CD14-positive monocyte (primary cell): ENCODE measurements around the gene TPK1. TPM values are rescaled to one million over a fixed set of nuclear protein-coding genes. Genes with fewer than 3 reads are reported as not detected.

ENCODE experiments used
- DNase-seq, 3 donors: peaks; one replicate each; pipeline ENCODE4 v3.0.0-alpha.2; 2011 to 2022
- H2AFZ ChIP-seq: 2 replicates; pipeline ENCODE4 v1.6.0; 2012; ENCODE audit warnings: mild to moderate bottlenecking, low read depth, low read length, inconsistent platforms; ENCODE audit not compliant: insufficient read depth, poor library complexity, severe bottlenecking
- H3K27ac ChIP-seq, 2 donors: 1 replicate in 1 of 2; 2 replicates in 1 of 2; pipeline ENCODE4 v1.5.1; 2012 to 2013; ENCODE audit warnings: low read length in 2 of 2, control low read depth in 1 of 2, inconsistent platforms in 1 of 2, low read depth in 1 of 2, mild to moderate bottlenecking in 1 of 2
- H3K27me3 ChIP-seq, 2 donors: one replicate each; pipeline versions ENCODE4 v1.6.0 to v1.6.1; 2011 to 2013; ENCODE audit warnings: low read length in 2 of 2; ENCODE audit not compliant: control insufficient read depth in 2 of 2, insufficient read depth in 2 of 2
- H3K36me3 ChIP-seq, 2 donors: replicated peaks in 1 of 2; 1 replicate in 1 of 2; 2 replicates in 1 of 2; pipeline versions ENCODE4 v1.5.1 to v1.6.1; 2012 to 2013; ENCODE audit warnings: low read length in 2 of 2, control low read depth in 1 of 2, inconsistent platforms in 1 of 2, mild to moderate bottlenecking in 1 of 2; ENCODE audit not compliant: insufficient read depth in 2 of 2, control insufficient read depth in 1 of 2
- H3K4me1 ChIP-seq, 2 donors: 1 replicate in 1 of 2; 2 replicates in 1 of 2; pipeline versions ENCODE4 v1.5.1 to v1.6.1; 2012 to 2013; ENCODE audit warnings: low read length in 2 of 2, control low read depth in 1 of 2, inconsistent platforms in 1 of 2, mild to moderate bottlenecking in 1 of 2, moderate library complexity in 1 of 2; ENCODE audit not compliant: insufficient read depth in 2 of 2, control insufficient read depth in 1 of 2
- H3K4me2 ChIP-seq: replicated peaks from 2 replicates; pipeline ENCODE3; 2012; ENCODE audit warnings: low read length, moderate library complexity, mild to moderate bottlenecking; ENCODE audit not compliant: poor library complexity, severe bottlenecking; ENCODE audit errors: extremely low read depth
- H3K4me3 ChIP-seq, 3 experiments: fragments of 200-600 bp in 1 of 3; sonication (generic) in 1 of 3; replicated peaks in 1 of 3; 1 replicate in 2 of 3; 2 replicates in 1 of 3; pipeline ENCODE4 v1.5.1; 2011 to 2013; ENCODE audit warnings: low read length in 3 of 3, mild to moderate bottlenecking in 3 of 3, control low read depth in 2 of 3, low read depth in 2 of 3, inconsistent platforms in 1 of 3, moderate library complexity in 1 of 3
- H3K79me2 ChIP-seq: 2 replicates; pipeline ENCODE4 v1.6.0; 2012; ENCODE audit warnings: mild to moderate bottlenecking, control low read depth, inconsistent platforms, low read length, moderate library complexity; ENCODE audit not compliant: insufficient read depth
- H3K9ac ChIP-seq: 2 replicates; pipeline ENCODE4 v1.6.0; 2017; ENCODE audit warnings: low read length, mild to moderate bottlenecking; ENCODE audit not compliant: insufficient read depth, poor library complexity, severe bottlenecking
- H3K9me3 ChIP-seq, 2 donors: replicated peaks in 1 of 2; 1 replicate in 1 of 2; 2 replicates in 1 of 2; pipeline versions ENCODE4 v1.5.1 to v1.6.1; 2012 to 2013; ENCODE audit warnings: low read length in 2 of 2, control low read depth in 1 of 2; ENCODE audit not compliant: control insufficient read depth in 1 of 2, insufficient read depth in 1 of 2
- H4K20me1 ChIP-seq: 2 replicates; pipeline ENCODE4 v1.6.0; 2012; ENCODE audit warnings: mild to moderate bottlenecking, low read length, control low read depth, moderate library complexity; ENCODE audit not compliant: insufficient read depth
- H3K27ac Mint-ChIP-seq, 7 donors: one replicate each; pipeline ENCODE4 v1.8.0; 2020; ENCODE audit warnings: mild to moderate bottlenecking in 7 of 7, mixed read lengths in 7 of 7, moderate library complexity in 6 of 7, inconsistent platforms in 2 of 7
- H3K27me3 Mint-ChIP-seq, 3 donors: one replicate each; pipeline ENCODE4 v1.8.0; 2021 to 2022; ENCODE audit warnings: low read depth in 3 of 3, mild to moderate bottlenecking in 3 of 3, mixed read lengths in 3 of 3, moderate library complexity in 3 of 3, inconsistent platforms in 1 of 3
- H3K36me3 Mint-ChIP-seq, 2 donors: one replicate each; pipeline ENCODE4 v1.8.0; 2020; ENCODE audit warnings: mixed read lengths in 2 of 2, inconsistent platforms in 1 of 2, mild to moderate bottlenecking in 1 of 2
- H3K4me1 Mint-ChIP-seq: one replicate; pipeline ENCODE4 v1.8.0; 2020; ENCODE audit warnings: mild to moderate bottlenecking, mixed read lengths
- H3K4me3 Mint-ChIP-seq, 2 donors: one replicate each; pipeline ENCODE4 v1.8.0; 2020; ENCODE audit warnings: mild to moderate bottlenecking in 2 of 2, mixed read lengths in 2 of 2, moderate library complexity in 1 of 2
- H3K9me3 Mint-ChIP-seq, 7 donors: one replicate each; pipeline ENCODE4 v1.8.0; 2020 to 2022; ENCODE audit warnings: mixed read lengths in 7 of 7, mild to moderate bottlenecking in 6 of 7, moderate library complexity in 6 of 7, inconsistent platforms in 2 of 7
- CTCF ChIP-seq: fragments of 200-600 bp; IDR thresholded peaks from one replicate; pipeline ENCODE4 v1.8.0; 2022; ENCODE audit warnings: antibody characterized with exemption, mild to moderate bottlenecking
- WGBS: methylation state at CpG from one replicate; pipeline ENCODE4 v1.1.5; 2013; ENCODE audit warnings: missing lambda C conversion rate; ENCODE audit not compliant: insufficient coverage; 5-methylcytosine and 5-hydroxymethylcytosine counted together
- intact Hi-C, 2 donors: fragments of 100-400 bp; cut with micrococcal nuclease; formaldehyde crosslinking; loops; one replicate each; pipeline versions ENCODE4 v1.15.0 to v1.15.1; 2023
- polyA plus RNA-seq, 3 donors: library from polyadenylated mRNA; depleted of rRNA in 1 of 3; unstranded in 2 of 3; stranded (reverse) in 1 of 3; fragments of 300-500 nt in 2 of 3; fragments of >200 nt in 1 of 3; fragmentation: Illumina TruSeq in 2 of 3; gene quantifications; 1 replicate in 2 of 3; 2 replicates in 1 of 3; pipeline ENCODE4 v1.2.3, GENCODE V29; 2012 to 2021

The TPK1 gene
- polyA plus RNA-seq, 3 donors: 18.9 to 33.8 (median 33.1) TPM

GRCh38 chr7:144710791-144711190 is 125.1 kb downstream of the TPK1 start:
- no peak overlapping the region for H3K4me3 ChIP-seq
- H3K9me3 Mint-ChIP-seq: peaks cover 0 to 5% (median 3%) of the 10 kb centered on the region in 7 donors
- no peaks in the 10 kb centered on the region for H4K20me1 ChIP-seq
- H3K36me3 Mint-ChIP-seq: no peaks in the 10 kb centered on the region
- WGBS: 100% methylated on average over 1 of the region's 4 CpGs
- no peaks in the 10 kb centered on the region for H3K9me3 ChIP-seq
- no peak for TF ChIP-seq CTCF
- no peaks in the 10 kb centered on the region for H3K79me2 ChIP-seq
- H3K27me3 Mint-ChIP-seq: no peaks in the 10 kb centered on the region
- H3K4me1 Mint-ChIP-seq: no peaks in the 10 kb centered on the region
- no peak for DNase-seq
- no peaks in the 10 kb centered on the region for H3K36me3 ChIP-seq
- H3K4me3 Mint-ChIP-seq: no peak overlapping the region
- no peaks in the 10 kb centered on the region for H3K4me1 ChIP-seq
- no peak overlapping the region for H3K27ac ChIP-seq
- intact Hi-C loops: no loop called here
- H3K27me3 ChIP-seq: no peaks in the 10 kb centered on the region
- no peak overlapping the region for H3K4me2 ChIP-seq
- no peak overlapping the region for H3K9ac ChIP-seq
- no peak overlapping the region for H2AFZ ChIP-seq
- H3K27ac Mint-ChIP-seq: no peak overlapping the region

GRCh38 chr7:144709066-144709465 is 126.8 kb downstream of the TPK1 start:
- Histone ChIP-seq H3K79me2 (no peaks in the 10 kb centered on the region), H3K27ac (no peak overlapping the region), H4K20me1 (no peaks in the 10 kb centered on the region), H3K27me3 (no peaks in the 10 kb centered on the region), H3K9ac (no peak overlapping the region), H3K36me3 (no peaks in the 10 kb centered on the region), H3K4me1 (no peaks in the 10 kb centered on the region), H2AFZ (no peak overlapping the region), H3K4me2 (no peak overlapping the region), H3K9me3 (no peaks in the 10 kb centered on the region), H3K4me3 (no peak overlapping the region)
- WGBS: no CpG with 5 or more reads among the region's 1 CpG
- peaks cover 0 to 8% (median 3%) of the 10 kb centered on the region in 7 donors for H3K9me3 Mint-ChIP-seq
- H3K27ac Mint-ChIP-seq: no peak overlapping the region
- no peak overlapping the region for H3K4me3 Mint-ChIP-seq
- no peak for TF ChIP-seq CTCF
- H3K36me3 Mint-ChIP-seq: no peaks in the 10 kb centered on the region
- no peaks in the 10 kb centered on the region for H3K4me1 Mint-ChIP-seq
- DNase-seq: no peak
- no peaks in the 10 kb centered on the region for H3K27me3 Mint-ChIP-seq
- intact Hi-C loops: no loop called here
